22Rv1 (cell line): ENCODE measurements around the gene C3orf18.

Source experiments
- ZFX ChIP-seq: fragments of 450-650 bp; IDR thresholded peaks from 2 replicates; pipeline ENCODE4 v1.6.1; 2017; ENCODE audit warnings: antibody characterized with exemption, borderline replicate concordance
- TF ChIP-seq, protein P1 (sequence below): fragments of 450-650 bp; IDR thresholded peaks from 2 replicates; pipeline ENCODE4 v1.5.1; 2017; ENCODE audit warnings: mild to moderate bottlenecking

GRCh38 chr3:50588759-50589433, 21.3 kb upstream of the C3orf18 start:
- TF ChIP-seq, protein P1, sequence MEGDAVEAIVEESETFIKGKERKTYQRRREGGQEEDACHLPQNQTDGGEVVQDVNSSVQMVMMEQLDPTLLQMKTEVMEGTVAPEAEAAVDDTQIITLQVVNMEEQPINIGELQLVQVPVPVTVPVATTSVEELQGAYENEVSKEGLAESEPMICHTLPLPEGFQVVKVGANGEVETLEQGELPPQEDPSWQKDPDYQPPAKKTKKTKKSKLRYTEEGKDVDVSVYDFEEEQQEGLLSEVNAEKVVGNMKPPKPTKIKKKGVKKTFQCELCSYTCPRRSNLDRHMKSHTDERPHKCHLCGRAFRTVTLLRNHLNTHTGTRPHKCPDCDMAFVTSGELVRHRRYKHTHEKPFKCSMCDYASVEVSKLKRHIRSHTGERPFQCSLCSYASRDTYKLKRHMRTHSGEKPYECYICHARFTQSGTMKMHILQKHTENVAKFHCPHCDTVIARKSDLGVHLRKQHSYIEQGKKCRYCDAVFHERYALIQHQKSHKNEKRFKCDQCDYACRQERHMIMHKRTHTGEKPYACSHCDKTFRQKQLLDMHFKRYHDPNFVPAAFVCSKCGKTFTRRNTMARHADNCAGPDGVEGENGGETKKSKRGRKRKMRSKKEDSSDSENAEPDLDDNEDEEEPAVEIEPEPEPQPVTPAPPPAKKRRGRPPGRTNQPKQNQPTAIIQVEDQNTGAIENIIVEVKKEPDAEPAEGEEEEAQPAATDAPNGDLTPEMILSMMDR = no peak
- no peak for TF ChIP-seq ZFX
